GM21737 (cell line): ENCODE measurements around the gene GPR152.
"Not testable (repeated sequence)": the region's sequence is repeated elsewhere in the genome, so short reads cannot be mapped to it uniquely, and the experiment has no call there.

Source experiments
- ATAC-seq: cut with Tn5 transposase; IDR thresholded peaks from one replicate; pipeline ENCODE4 v1.9.1; 2021; ENCODE audit warnings: mild to moderate bottlenecking, moderate library complexity; ENCODE audit not compliant: unreplicated experiment

The GPR152 gene

DNA sequence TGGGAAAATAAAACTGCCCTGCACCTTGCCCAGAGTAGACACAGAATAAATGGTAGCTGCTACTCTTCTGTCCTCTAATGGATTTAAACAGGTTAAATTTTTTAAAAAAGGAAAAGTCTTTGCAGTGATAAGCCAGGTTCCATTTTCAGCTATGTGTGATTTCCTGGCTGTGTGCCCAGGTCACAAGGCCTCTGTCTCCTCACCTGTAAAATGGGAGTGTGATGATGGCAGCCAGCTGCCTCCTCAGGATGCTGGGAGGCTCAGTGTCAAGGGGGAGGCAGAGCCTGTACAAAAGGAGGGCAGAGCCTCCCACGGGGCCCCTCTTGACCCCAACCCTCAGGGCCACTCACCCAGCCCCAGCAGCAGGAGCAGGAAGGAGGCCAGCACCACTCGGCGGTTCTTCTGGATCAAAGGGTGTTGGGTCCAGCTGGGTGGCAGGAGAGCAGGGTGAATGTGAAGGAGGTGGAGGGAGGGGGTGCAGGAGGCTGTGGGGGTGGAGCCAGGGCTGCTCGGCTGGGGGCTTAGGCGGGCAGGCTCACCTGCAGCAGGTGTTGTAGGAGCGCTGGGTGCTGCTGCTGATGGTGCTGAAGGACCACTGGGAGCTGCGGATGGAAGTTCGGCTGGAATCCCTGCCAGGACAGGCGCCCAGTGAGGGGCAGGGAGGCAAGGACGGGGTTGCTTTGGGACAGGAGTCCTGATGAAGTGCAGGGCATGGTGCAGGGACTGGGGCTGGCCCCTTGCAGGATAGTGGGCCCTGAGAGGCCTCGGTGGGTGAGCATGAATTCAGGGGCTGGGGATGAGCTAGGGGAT lies 14.6 kb upstream of the GPR152 start:
- ATAC-seq, result no peak

GRCh38 chr11:67466367-67466766 lies 13.8 kb upstream of the GPR152 start:
- no peak for ATAC-seq

DNA sequence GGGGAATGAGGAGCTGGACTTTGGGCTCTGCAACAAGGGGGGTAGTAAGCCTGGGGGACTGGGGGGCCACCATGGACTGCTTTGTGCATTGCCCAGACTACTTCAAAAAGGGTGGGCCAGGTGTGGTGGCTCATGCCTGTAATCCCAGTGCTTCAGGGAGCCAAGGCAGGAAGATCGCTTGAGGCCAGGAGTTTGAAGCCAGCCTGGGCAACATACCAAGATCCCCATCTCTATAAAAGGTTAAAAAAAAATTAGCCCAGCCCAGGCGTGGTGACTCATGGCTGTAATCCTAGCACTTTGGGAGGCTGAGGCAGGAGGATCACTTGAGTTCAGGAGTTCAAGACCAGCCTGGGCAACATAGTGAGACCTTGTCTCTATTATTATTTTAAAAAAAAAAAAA lies 13.0 kb upstream of the GPR152 start:
- not testable (repeated sequence) for ATAC-seq

GRCh38 chr11:67465189-67465510 lies 12.6 kb upstream of the GPR152 start:
- ATAC-seq, result no peak

- ATAC-seq, result peak; percentile 47
Observed at GRCh38 chr11:67464411-67465188, 12.1 kb upstream of the GPR152 start.

- no peak for ATAC-seq
Observed at GRCh38 chr11:67463680-67464410, 11.3 kb upstream of the GPR152 start.

GRCh38 chr11:67463186-67463585 lies 10.7 kb upstream of the GPR152 start:
- ATAC-seq, result no peak

DNA sequence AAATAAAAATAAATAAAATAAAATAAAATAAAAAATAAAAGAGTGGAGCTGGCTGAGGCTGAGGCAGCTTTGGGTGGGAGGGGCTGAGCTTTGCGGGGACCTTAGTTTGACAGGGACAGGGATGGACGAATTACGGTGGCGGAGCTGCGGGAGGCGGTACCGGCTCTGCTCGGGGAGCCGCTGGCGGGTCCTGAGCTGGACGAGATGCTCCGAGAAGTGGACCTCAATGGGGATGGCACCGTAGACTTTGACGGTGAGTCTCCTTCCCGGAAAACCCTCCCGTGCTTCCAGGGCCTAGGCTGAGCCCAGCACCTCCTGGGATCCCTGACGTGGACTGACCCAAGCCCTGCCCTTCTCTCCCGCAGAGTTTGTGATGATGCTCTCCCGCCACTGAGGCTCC lies 5.7 kb upstream of the GPR152 start:
- ATAC-seq, result no peak

GRCh38 chr11:67457453-67457852 lies 4.9 kb upstream of the GPR152 start:
- no peak for ATAC-seq

DNA sequence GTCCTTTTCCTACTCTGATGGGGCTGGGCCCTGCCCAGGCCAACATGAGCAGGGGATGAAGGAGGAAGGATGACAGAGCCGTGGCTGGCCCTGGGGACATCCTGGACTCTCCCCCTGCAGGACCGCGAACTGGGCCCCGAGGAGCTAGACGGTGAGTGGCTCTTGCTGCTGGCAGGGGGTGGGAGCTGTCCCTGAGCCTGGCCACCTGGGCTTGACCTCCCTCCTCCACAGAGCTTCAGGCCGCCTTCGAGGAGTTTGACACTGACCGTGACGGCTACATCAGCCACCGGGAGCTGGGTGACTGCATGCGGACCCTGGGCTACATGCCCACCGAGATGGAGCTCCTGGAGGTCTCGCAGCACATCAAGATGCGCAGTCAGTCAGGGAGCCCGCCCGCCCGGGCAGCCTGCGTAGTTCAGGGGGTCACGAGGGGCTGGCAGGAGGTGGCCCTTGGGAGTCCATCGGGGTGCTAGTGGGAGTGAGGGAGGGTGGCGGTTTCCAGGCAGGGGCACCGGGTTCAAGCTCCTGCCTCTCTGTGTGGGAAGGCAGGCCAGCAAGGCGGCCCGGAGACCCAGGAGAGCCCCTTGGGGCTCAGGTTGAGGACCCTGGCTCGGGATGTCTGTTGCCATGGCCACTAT lies 3.7 kb upstream of the GPR152 start:
- no peak for ATAC-seq

DNA sequence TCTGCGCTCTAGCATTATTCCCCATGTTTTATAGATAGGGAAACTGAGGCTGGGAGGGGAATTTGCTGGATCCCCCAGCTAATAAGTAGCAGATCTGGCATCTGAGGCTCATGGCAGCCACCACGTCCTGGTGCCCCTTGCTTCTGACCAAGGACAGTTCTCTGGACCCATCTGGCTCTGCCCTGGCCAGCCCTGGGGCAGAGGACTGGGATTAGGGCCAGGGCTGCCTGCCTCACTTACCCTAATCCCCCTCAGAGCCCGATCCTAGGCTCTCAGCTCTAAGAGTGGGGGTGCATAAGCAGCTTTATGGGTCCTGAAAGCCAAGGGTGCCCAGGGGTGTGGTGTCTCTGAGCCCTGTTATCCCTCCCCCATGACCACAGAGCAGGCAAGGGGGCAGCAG lies 2.5 kb upstream of the GPR152 start, which contains the start of gene CABP4:
Gene CABP4 (plus strand): TSS at position 301 of the 400 bp plus-strand sequence. CDS start 70 bp downstream, at position 371.
- ATAC-seq, result no peak

- no peak for ATAC-seq
Observed at GRCh38 chr11:67453816-67454732, 1.5 kb upstream of the GPR152 start.

- ATAC-seq, result no peak
Observed at GRCh38 chr11:67451658-67451976, 912 bp downstream of the GPR152 start.

- no peak for ATAC-seq
Observed at GRCh38 chr11:67450796-67451657, 1.5 kb downstream of the GPR152 start.

GRCh38 chr11:67449116-67449844 lies 3.2 kb downstream of the GPR152 start:
- no peak for ATAC-seq

- ATAC-seq, result no peak
Observed at GRCh38 chr11:67448220-67448609, 4.3 kb downstream of the GPR152 start.

DNA sequence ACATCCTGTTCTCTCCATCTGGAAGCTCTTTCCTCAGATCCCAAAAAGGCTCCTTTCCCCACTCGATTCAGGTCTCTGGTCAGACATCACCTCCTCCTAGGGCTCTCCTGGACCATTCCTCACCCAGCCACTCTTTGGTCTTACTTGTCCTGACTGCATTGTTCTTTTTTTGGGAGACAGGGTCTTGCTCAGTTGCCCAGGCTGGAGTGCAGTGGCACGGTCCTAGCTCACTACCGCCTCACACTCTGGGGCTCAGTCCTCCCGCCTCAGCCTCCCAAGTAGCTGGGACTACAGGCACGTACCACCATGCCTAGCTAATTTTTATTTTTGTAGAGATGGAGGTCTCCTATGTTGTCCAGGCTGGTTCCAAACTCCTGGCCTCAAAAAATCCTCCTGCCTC lies 7.0 kb downstream of the GPR152 start:
- no peak for ATAC-seq
